Sigmoid colon (tissue), 7 donors: ENCODE results near the gene PKP1. TPM values are rescaled to one million over a fixed set of nuclear protein-coding genes. Genes with fewer than 3 reads are reported as not detected.
A peak's percentile ranks its signal among the peaks of the same experiment; 100 is the strongest.

Experiments used
- DNase-seq: peaks from one replicate; pipeline ENCODE4 v3.0.0-alpha.2; 2019
- H3K27ac ChIP-seq, 4 donors: fragments of 200-600 bp; sonication (generic); one replicate each; pipeline ENCODE4 v1.5.1; 2016 to 2019; ENCODE audit warnings: mild to moderate bottlenecking in 1 of 4
- H3K27me3 ChIP-seq, 3 donors: fragments of 200-600 bp; sonication (generic); one replicate each; pipeline ENCODE4 v1.5.1; 2019; ENCODE audit warnings: mild to moderate bottlenecking in 1 of 3
- H3K36me3 ChIP-seq, 4 donors: fragments of 200-600 bp; sonication (generic); one replicate each; pipeline ENCODE4 v1.5.1; 2016 to 2019
- H3K4me1 ChIP-seq, 4 donors: fragments of 200-600 bp; sonication (generic); one replicate each; pipeline ENCODE4 v1.5.1; 2017 to 2019
- H3K4me3 ChIP-seq, 4 donors: fragments of 200-600 bp; sonication (generic); one replicate each; pipeline ENCODE4 v1.5.1; 2017 to 2019; ENCODE audit warnings: mild to moderate bottlenecking in 2 of 4, moderate library complexity in 1 of 4
- H3K9me3 ChIP-seq, 4 donors: fragments of 200-600 bp in 3 of 4; sonication (generic) in 3 of 4; one replicate each; pipeline versions ENCODE4 v1.5.1 to v1.6.1; 2013 to 2019
- CTCF ChIP-seq, 4 experiments: fragments of 450-650 bp in 3 of 4; fragments of 200-600 bp in 1 of 4; IDR thresholded peaks; one replicate each; pipeline ENCODE4 v1.5.1; 2016 to 2019; ENCODE audit warnings: antibody characterized with exemption in 4 of 4, mild to moderate bottlenecking in 3 of 4, moderate library complexity in 2 of 4
- EP300 ChIP-seq, 4 donors: sonication (generic); formaldehyde crosslinking; IDR thresholded peaks; one replicate each; pipeline ENCODE4 v1.6.1; 2017; ENCODE audit warnings: antibody characterized with exemption in 4 of 4
- POLR2A ChIP-seq, 2 donors: fragments of 450-650 bp; IDR thresholded peaks; one replicate each; pipeline ENCODE4 v1.6.1; 2016; ENCODE audit warnings: antibody characterized with exemption in 2 of 2, mild to moderate bottlenecking in 2 of 2, moderate library complexity in 2 of 2
- POLR2AphosphoS5 ChIP-seq, 4 donors: sonication (generic); formaldehyde crosslinking; IDR thresholded peaks; one replicate each; pipeline ENCODE4 v1.6.1; 2017; ENCODE audit warnings: antibody characterized with exemption in 4 of 4
- WGBS, 2 donors: extraction: QIAGEN DNeasy Blood & Tissue Kit; methylation state at CpG; one replicate each; pipeline ENCODE4 v1.1.7; 2013; 5-methylcytosine and 5-hydroxymethylcytosine counted together
- intact Hi-C: fragments of 100-400 bp; cut with DNase I; formaldehyde crosslinking; loops from one replicate; pipeline ENCODE4 v1.15.1; 2023
- polyA plus RNA-seq, 3 donors: library from polyadenylated mRNA; stranded (reverse); fragments of 200-250 nt; gene quantifications; one replicate each; pipeline ENCODE4 v1.2.3, GENCODE V29; 2013
- total RNA-seq, 4 donors: library from RNA; depleted of rRNA; stranded (reverse); fragments of >200 nt; gene quantifications; one replicate each; pipeline ENCODE4 v1.1.0, GENCODE V29; 2016
- donor health status: healthy with polysubstance abuse.
- donor health status: Bipolar disorder and iron deficiency.
- donor health status: healthy.

Gene PKP1
- total and polyA plus RNA-seq, 7 donors, result under 0.01 to 0.60 (median 0.16) TPM; not detected in 2

DNA sequence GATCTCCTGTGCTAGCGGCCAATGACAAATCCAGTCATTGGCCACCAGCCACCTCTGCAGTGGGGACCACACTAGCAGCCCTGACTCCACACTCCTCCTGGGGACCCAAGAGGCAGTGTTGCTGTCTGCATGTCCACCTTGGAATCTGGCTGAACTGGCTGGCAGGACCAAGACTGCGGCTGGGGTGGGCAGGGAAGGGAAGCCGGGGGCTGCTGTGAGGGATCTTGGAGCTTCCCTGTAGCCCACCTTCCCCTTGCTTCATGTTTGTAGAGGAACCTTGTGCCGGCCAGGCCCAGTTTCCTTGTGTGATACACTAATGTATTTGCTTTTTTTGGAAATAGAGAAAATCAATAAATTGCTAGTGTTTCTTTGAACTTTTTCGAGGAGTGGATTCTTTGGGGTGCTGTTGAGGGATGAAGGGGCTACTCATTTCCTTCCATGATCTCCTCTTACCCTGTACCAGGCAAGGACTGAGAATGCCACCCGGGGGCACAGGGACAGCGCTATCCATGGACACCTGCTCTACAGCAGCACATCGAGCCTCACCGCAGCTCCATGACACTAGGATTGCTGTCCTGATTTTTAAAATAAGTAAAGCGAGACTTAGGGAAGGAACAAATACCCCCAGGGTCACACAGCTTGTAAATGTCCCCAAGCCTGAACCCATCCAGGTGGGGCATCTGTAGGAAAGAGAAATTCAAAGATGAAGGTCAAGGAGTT is 49.5 kb downstream of the PKP1 start:
- no peaks in the 10 kb centered on the region for H3K27me3 ChIP-seq
- peaks cover 0 to 4% (median 0%) of the 10 kb centered on the region in 4 donors for H3K4me1 ChIP-seq
- WGBS, 2 donors, result 95 to 96% methylated on average over 10 of the region's 10 CpGs
- no peaks in the 10 kb centered on the region for H3K9me3 ChIP-seq
- no peak overlapping the region for H3K4me3 ChIP-seq
- TF ChIP-seq EP300 (IDR thresholded peaks at IDR 0.05) (no peak), POLR2AphosphoS5 (IDR thresholded peaks at IDR 0.05) (no peak), CTCF (IDR thresholded peaks at IDR 0.05) (no peak), POLR2A (IDR thresholded peaks at IDR 0.05) (no peak)
- H3K27ac ChIP-seq, result no peak overlapping the region
- intact Hi-C loops, result no loop called here
- H3K36me3 ChIP-seq, result no peaks in the 10 kb centered on the region
- peak; percentile 42 for DNase-seq

DNA sequence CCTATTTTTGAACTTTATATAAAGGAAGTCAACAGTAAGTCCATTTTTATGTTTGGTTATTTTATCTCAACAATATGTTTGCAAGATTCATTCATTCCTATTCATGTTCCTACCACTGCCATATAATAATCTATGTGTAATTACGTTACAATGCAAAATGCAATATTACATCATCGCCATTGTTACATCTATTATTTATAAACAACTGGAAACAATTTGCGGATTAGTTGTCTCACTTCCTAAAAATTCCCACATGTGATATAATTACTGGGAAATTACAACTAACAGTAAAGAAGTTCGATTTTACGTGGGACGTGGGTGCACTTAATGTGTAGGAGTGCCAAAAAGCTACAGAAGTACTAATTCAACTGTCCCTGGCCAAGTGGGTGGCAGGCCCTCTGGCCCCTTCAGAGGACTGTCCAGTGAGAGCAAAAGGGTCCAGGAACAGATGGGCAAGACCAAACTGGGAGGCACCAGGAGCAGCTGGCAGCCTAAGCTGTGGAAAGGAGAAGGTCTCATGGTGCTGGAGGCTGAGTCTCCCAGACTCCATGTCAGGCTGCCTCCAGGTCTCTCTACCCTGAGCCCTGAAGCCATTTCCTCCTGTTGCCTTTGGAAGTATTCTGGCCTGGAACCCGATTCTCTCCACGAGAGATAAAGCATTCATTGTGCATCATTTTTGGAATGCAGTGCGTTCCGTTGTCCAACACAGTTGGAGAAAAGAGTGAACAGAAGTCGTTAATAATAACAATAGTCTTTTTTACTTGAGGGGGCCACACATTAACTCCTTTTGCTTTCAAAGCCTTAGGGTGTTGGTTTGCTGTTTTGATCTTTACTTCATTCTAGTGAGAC is 51.2 kb downstream of the PKP1 start:
- DNase-seq, result peak; percentile 13

DNA sequence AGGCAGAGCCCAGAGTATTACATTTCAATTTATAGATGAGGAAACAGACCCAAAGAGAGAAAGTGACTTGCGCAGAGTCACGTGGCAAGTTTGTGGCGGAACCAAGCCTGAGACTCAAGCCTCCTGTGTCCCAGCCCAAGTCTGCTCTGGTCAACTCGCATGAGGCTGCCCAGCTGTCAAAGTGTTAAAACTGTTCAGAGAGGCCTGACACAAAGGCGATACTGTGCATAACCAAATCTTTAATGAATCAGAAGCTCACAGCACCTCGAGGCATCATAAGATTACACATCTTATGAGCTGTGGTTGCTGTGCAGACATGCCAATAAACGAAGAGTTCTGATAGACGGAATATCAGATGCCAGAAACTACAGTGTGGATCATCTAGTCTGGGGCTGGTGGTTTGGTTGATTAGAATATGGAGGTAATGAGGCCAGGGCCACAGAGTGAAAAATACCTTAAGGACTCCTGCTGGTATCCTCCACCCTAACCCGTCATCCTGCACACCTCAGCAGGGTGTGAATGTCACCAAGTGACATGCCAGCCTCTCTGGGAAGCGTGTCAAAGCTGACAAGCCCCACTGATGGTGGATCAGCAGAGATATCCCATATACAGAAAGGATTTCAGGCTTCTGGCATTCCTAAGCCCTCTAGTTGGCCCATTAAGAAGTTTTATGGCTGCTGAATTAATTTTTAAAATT is 52.0 kb downstream of the PKP1 start:
- TF ChIP-seq POLR2AphosphoS5 (IDR thresholded peaks at IDR 0.05), result no peak
- H3K4me3 ChIP-seq, result no peak overlapping the region
- H3K36me3 ChIP-seq, result no peaks in the 10 kb centered on the region
- H3K9me3 ChIP-seq, result no peaks in the 10 kb centered on the region
- no peaks in the 10 kb centered on the region for H3K4me1 ChIP-seq
- DNase-seq, result peak; percentile 57
- 88% methylated on average over 10 of the region's 10 CpGs for WGBS, 2 donors
- H3K27ac ChIP-seq, result no peak overlapping the region
- H3K27me3 ChIP-seq, result no peaks in the 10 kb centered on the region
- intact Hi-C loops, result no loop called here

More for the DNA sequence above, 51.2 kb downstream of the PKP1 start:
- 83 to 87% methylated on average over 11 of the region's 11 CpGs for WGBS, 2 donors
- H3K9me3 ChIP-seq, result no peaks in the 10 kb centered on the region
- H3K27me3 ChIP-seq, result no peaks in the 10 kb centered on the region
- no peaks in the 10 kb centered on the region for H3K36me3 ChIP-seq
- H3K27ac ChIP-seq, result no peak overlapping the region
- no peak for TF ChIP-seq POLR2A (IDR thresholded peaks at IDR 0.05)
- TF ChIP-seq EP300 (IDR thresholded peaks at IDR 0.05), result no peak
- no peak for TF ChIP-seq CTCF (IDR thresholded peaks at IDR 0.05)
- no peak for TF ChIP-seq POLR2AphosphoS5 (IDR thresholded peaks at IDR 0.05)
- no peak overlapping the region for H3K4me3 ChIP-seq
- H3K4me1 ChIP-seq, result peaks cover 0 to under 1% (median 0%) of the 10 kb centered on the region in 4 donors
- intact Hi-C loops, result no loop called here

DNA sequence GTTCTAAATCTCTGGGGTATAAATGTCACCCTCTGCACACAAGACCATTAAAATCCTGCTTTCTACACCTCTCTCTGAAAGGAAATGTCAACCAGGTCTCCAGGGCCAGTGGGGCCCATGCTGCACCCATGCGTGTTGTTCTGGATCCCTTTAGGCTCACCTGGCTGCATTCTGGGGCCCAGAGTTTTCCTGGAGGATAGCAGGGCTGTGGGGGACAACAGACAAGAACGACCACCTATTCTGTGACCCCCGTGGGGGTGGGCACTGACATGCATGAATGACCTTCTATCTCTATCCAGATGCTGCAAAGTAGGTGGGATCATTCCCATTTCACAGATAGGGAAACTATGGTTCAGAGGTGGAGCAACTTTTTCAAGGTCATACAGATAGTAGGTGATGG is 52.6 kb downstream of the PKP1 start:
- no peak overlapping the region for H3K27ac ChIP-seq
- H3K36me3 ChIP-seq, result no peaks in the 10 kb centered on the region
- no peaks in the 10 kb centered on the region for H3K27me3 ChIP-seq
- H3K9me3 ChIP-seq, result no peaks in the 10 kb centered on the region
- DNase-seq, result peak; percentile 35
- no peak overlapping the region for H3K4me3 ChIP-seq
- intact Hi-C loops, result no loop called here
- no peak for TF ChIP-seq CTCF (IDR thresholded peaks at IDR 0.05)
- TF ChIP-seq POLR2A (IDR thresholded peaks at IDR 0.05), result no peak
- no peak for TF ChIP-seq POLR2AphosphoS5 (IDR thresholded peaks at IDR 0.05)
- no peak for TF ChIP-seq EP300 (IDR thresholded peaks at IDR 0.05)
- no peaks in the 10 kb centered on the region for H3K4me1 ChIP-seq
- WGBS, 2 donors, result 75% methylated on average over 3 of the region's 3 CpGs
